OCI-LY7 (cell line): ENCODE data around the gene LPP.

Experiments used
- CTCF ChIP-seq: fragments of 200-600 bp; sonication (generic); conservative IDR thresholded peaks from 2 replicates; pipeline ENCODE4 v1.5.1; 2014; ENCODE audit warnings: mild to moderate bottlenecking, antibody characterized with exemption, low read length, moderate library complexity, mixed read lengths
- EZH2phosphoT487 ChIP-seq: fragments of 200-600 bp; sonication (generic); IDR thresholded peaks from 2 replicates; pipeline ENCODE4 v1.6.1; 2018; ENCODE audit warnings: low read depth, borderline replicate concordance, mild to moderate bottlenecking, mixed run types, antibody characterized with exemption, low read length, moderate library complexity, mixed read lengths

DNA sequence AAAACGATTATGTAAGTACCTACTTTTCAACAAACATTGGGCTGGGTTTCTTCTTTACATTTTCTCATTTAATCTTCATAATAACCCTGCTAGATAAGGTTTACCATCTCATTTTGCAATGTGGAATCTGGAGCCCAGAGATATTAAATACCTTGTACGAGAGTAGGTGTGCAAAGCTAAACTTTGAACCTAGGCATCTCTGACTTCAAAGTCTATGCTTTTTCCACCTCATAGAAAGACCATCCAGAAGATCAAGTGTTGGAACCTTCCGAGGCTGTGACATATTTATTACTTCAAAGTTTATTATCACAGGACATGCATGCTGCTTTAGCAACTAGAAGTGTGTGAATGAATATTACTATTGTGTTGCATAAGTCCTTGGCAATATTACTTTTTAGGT, 520.6 kb downstream of the LPP start:
- no peak for TF ChIP-seq CTCF
- no peak for TF ChIP-seq EZH2phosphoT487
